Measurements from ENCODE around the gene TRAF3. TPM values are rescaled to one million over a fixed set of nuclear protein-coding genes. Genes with fewer than 3 reads are reported as not detected.
A peak's percentile ranks its signal among the peaks of the same experiment; 100 is the strongest.

The TRAF3 gene
- total RNA-seq, 1 donor from 2014 or later, result 25.9 TPM

GRCh38 chr14:102923925-102924486 is 146.8 kb downstream of the TRAF3 start:
- no peak overlapping the region for H3K4me3 Mint-ChIP-seq (ENCODE audit: unreplicated experiment)

GRCh38 chr14:102924632-102925588 is 147.7 kb downstream of the TRAF3 start:
- Histone ChIP-seq H2AFZ (ENCODE audit: low read depth, low read length) (no peak overlapping the region), H3K27ac (ENCODE audit: low read depth, low read length) (no peak overlapping the region), H3K9ac (ENCODE audit: low read length) (no peak overlapping the region), H3K79me2 (ENCODE audit: insufficient read depth, low read length) (no peaks in the 10 kb centered on the region), H3K9me3 (ENCODE audit: insufficient read depth, low read depth, low read length) (peaks cover 5% of the 10 kb centered on the region), H3K4me1 (ENCODE audit: insufficient read depth, low read length) (peaks cover 20% of the 10 kb centered on the region), H3K4me3 (ENCODE audit: insufficient read depth, low read depth, low read length) (no peak overlapping the region), H4K20me1 (ENCODE audit: insufficient read depth, low read length) (peaks cover 8% of the 10 kb centered on the region), H3K36me3 (ENCODE audit: insufficient read depth, low read length) (no peaks in the 10 kb centered on the region), H3K27me3 (ENCODE audit: insufficient read depth, low read length) (peaks cover 57% of the 10 kb centered on the region), H3K4me2 (ENCODE audit: low read length) (no peak overlapping the region)
- no peak for FAIRE-seq
- Mint-ChIP-seq H3K4me1 (ENCODE audit: low read depth, unreplicated experiment) (no peaks in the 10 kb centered on the region), H3K36me3 (ENCODE audit: low read depth, unreplicated experiment) (no peaks in the 10 kb centered on the region), H3K27me3 (ENCODE audit: low read depth, unreplicated experiment) (peaks cover 22% of the 10 kb centered on the region), H3K4me3 (ENCODE audit: unreplicated experiment) (no peak overlapping the region), H3K9me3 (ENCODE audit: unreplicated experiment) (no peaks in the 10 kb centered on the region), H3K27ac (ENCODE audit: unreplicated experiment) (no peak overlapping the region)
- no peak for DNase-seq (ENCODE audit: low read depth)
- TF ChIP-seq EZH2 (IDR thresholded peaks at IDR 0.05; ENCODE audit: insufficient read depth, low read length), result no peak
- TF ChIP-seq, protein P1, sequence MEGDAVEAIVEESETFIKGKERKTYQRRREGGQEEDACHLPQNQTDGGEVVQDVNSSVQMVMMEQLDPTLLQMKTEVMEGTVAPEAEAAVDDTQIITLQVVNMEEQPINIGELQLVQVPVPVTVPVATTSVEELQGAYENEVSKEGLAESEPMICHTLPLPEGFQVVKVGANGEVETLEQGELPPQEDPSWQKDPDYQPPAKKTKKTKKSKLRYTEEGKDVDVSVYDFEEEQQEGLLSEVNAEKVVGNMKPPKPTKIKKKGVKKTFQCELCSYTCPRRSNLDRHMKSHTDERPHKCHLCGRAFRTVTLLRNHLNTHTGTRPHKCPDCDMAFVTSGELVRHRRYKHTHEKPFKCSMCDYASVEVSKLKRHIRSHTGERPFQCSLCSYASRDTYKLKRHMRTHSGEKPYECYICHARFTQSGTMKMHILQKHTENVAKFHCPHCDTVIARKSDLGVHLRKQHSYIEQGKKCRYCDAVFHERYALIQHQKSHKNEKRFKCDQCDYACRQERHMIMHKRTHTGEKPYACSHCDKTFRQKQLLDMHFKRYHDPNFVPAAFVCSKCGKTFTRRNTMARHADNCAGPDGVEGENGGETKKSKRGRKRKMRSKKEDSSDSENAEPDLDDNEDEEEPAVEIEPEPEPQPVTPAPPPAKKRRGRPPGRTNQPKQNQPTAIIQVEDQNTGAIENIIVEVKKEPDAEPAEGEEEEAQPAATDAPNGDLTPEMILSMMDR (IDR thresholded peaks at IDR 0.05; ENCODE audit: insufficient read depth, low read depth, low read length), result peak; percentile 7

More at GRCh38 chr14:102923925-102924486, 146.8 kb downstream of the TRAF3 start:
- DNase-seq (ENCODE audit: low read depth) (no peak), FAIRE-seq (no peak)
- Mint-ChIP-seq H3K4me1 (ENCODE audit: low read depth, unreplicated experiment) (no peaks in the 10 kb centered on the region), H3K27ac (ENCODE audit: unreplicated experiment) (no peak overlapping the region), H3K36me3 (ENCODE audit: low read depth, unreplicated experiment) (no peaks in the 10 kb centered on the region), H3K9me3 (ENCODE audit: unreplicated experiment) (no peaks in the 10 kb centered on the region), H3K27me3 (ENCODE audit: low read depth, unreplicated experiment) (peaks cover 22% of the 10 kb centered on the region)
- Histone ChIP-seq H3K4me1 (ENCODE audit: insufficient read depth, low read length) (peaks cover 14% of the 10 kb centered on the region), H3K9me3 (ENCODE audit: insufficient read depth, low read depth, low read length) (peaks cover 5% of the 10 kb centered on the region), H3K27ac (ENCODE audit: low read depth, low read length) (no peak overlapping the region), H3K9ac (ENCODE audit: low read length) (no peak overlapping the region), H3K36me3 (ENCODE audit: insufficient read depth, low read length) (no peaks in the 10 kb centered on the region), H2AFZ (ENCODE audit: low read depth, low read length) (no peak overlapping the region), H3K27me3 (ENCODE audit: insufficient read depth, low read length) (peaks cover 48% of the 10 kb centered on the region), H4K20me1 (ENCODE audit: insufficient read depth, low read length) (peaks cover 8% of the 10 kb centered on the region), H3K79me2 (ENCODE audit: insufficient read depth, low read length) (no peaks in the 10 kb centered on the region), H3K4me3 (ENCODE audit: insufficient read depth, low read depth, low read length) (no peak overlapping the region), H3K4me2 (ENCODE audit: low read length) (no peak overlapping the region)
- TF ChIP-seq, protein P1 (IDR thresholded peaks at IDR 0.05; ENCODE audit: insufficient read depth, low read depth, low read length), result no peak
- no peak for TF ChIP-seq EZH2 (IDR thresholded peaks at IDR 0.05; ENCODE audit: insufficient read depth, low read length)

All from astrocyte (in vitro differentiated cells and primary cell).